ENCODE measurements around the gene LYSMD2.

GRCh38 chr15:51724199-51724598, 13.3 kb downstream of the LYSMD2 start:
- no peak for TF ChIP-seq EZH2 (IDR thresholded peaks at IDR 0.05; ENCODE audit: low read length, unreplicated experiment)
- TF ChIP-seq CTCF (conservative IDR thresholded peaks at IDR 0.05; ENCODE audit: low read depth, low read length) = no peak
- TF ChIP-seq EZH2phosphoT487 (IDR thresholded peaks at IDR 0.05; ENCODE audit: borderline replicate concordance, low read length) = no peak
